Keratinocyte (primary cell): ENCODE data around the gene GARIN5B. TPM values are rescaled to one million over a fixed set of nuclear protein-coding genes. Genes with fewer than 3 reads are reported as not detected.

Experiments used
- DNase-seq: peaks from one replicate; pipeline ENCODE4 v3.0.0-alpha.2; 2011; ENCODE audit warnings: low read depth, missing footprints, low spot score
- FAIRE-seq: peaks from 2 replicates; lab custom pipeline; 2011; peaks lifted over from hg19 to GRCh38; lab: Jason Lieb, UNC
- H2AFZ ChIP-seq: 2 replicates; pipeline ENCODE4 v1.6.0; 2012; ENCODE audit warnings: low read length, control low read depth, inconsistent platforms; ENCODE audit not compliant: control insufficient read depth
- H3K27ac ChIP-seq: 2 replicates; pipeline ENCODE4 v1.5.1; 2011; ENCODE audit warnings: low read length; ENCODE audit not compliant: control insufficient read depth, insufficient read depth
- H3K27me3 ChIP-seq: 3 replicates; pipeline ENCODE4 v1.6.0; 2011; ENCODE audit warnings: low read length; ENCODE audit not compliant: control insufficient read depth, insufficient read depth; ENCODE audit errors: extremely low read depth
- H3K36me3 ChIP-seq, 2 experiments: 2 replicates in 1 of 2; 3 replicates in 1 of 2; pipeline ENCODE4 v1.5.1; 2011; ENCODE audit warnings: low read length in 2 of 2, mild to moderate bottlenecking in 1 of 2; ENCODE audit not compliant: control insufficient read depth in 2 of 2, insufficient read depth in 2 of 2; ENCODE audit errors: extremely low read depth in 1 of 2
- H3K4me1 ChIP-seq: 3 replicates; pipeline ENCODE4 v1.5.1; 2011; ENCODE audit warnings: low read length; ENCODE audit not compliant: control insufficient read depth, insufficient read depth; ENCODE audit errors: extremely low read depth
- H3K4me2 ChIP-seq: 3 replicates; pipeline ENCODE4 v1.6.0; 2011; ENCODE audit warnings: low read depth, low read length; ENCODE audit not compliant: control insufficient read depth, insufficient read depth; ENCODE audit errors: extremely low read depth
- H3K4me3 ChIP-seq, 3 experiments: fragments of 200-600 bp in 1 of 3; sonication (generic) in 1 of 3; 2 replicates in 2 of 3; 3 replicates in 1 of 3; pipeline ENCODE4 v1.5.1; 2011 to 2016; ENCODE audit warnings: low read length in 3 of 3, mild to moderate bottlenecking in 3 of 3, control low read depth in 2 of 3, inconsistent platforms in 1 of 3, low read depth in 1 of 3, mixed read lengths in 1 of 3, mixed run types in 1 of 3, moderate library complexity in 1 of 3; ENCODE audit not compliant: control insufficient read depth in 2 of 3, insufficient read depth in 2 of 3; ENCODE audit errors: extremely low read depth in 1 of 3
- H3K79me2 ChIP-seq: 2 replicates; pipeline ENCODE4 v1.6.0; 2012; ENCODE audit warnings: low read length; ENCODE audit not compliant: control insufficient read depth, insufficient read depth
- H3K9ac ChIP-seq: 3 replicates; pipeline ENCODE4 v1.6.0; 2011; ENCODE audit warnings: low read length; ENCODE audit not compliant: control insufficient read depth, insufficient read depth; ENCODE audit errors: extremely low read depth
- H3K9me1 ChIP-seq: 3 replicates; pipeline ENCODE4 v1.6.0; 2011; ENCODE audit warnings: low read length; ENCODE audit not compliant: control insufficient read depth, insufficient read depth; ENCODE audit errors: extremely low read depth
- H3K9me3 ChIP-seq: 2 replicates; pipeline ENCODE4 v1.5.1; 2012; ENCODE audit warnings: low read depth, low read length; ENCODE audit not compliant: control insufficient read depth
- H4K20me1 ChIP-seq: 3 replicates; pipeline ENCODE4 v1.6.0; 2011; ENCODE audit warnings: low read length; ENCODE audit not compliant: control insufficient read depth, insufficient read depth; ENCODE audit errors: extremely low read depth
- CTCF ChIP-seq, 3 experiments: IDR thresholded peaks in 1 of 3; conservative IDR thresholded peaks in 1 of 3; optimal IDR thresholded peaks in 1 of 3; 2 replicates in 2 of 3; 3 replicates in 1 of 3; pipeline versions ENCODE3 to v1.5.1; 2011; ENCODE audit warnings: low read length in 3 of 3, mild to moderate bottlenecking in 3 of 3, moderate library complexity in 2 of 3, control low read depth in 1 of 3, inconsistent platforms in 1 of 3; ENCODE audit not compliant: insufficient read depth in 2 of 3; ENCODE audit errors: extremely low read depth in 1 of 3
- EZH2 ChIP-seq: IDR thresholded peaks from one replicate; pipeline ENCODE4 v1.6.1; 2012; ENCODE audit warnings: inconsistent platforms, mild to moderate bottlenecking, low read length, moderate library complexity
- dilution Hi-C: fragments of 300-500 bp; cut with MboI; formaldehyde crosslinking; loops from one replicate; pipeline ENCODE4 v1.7.0; 2020; ENCODE audit warnings: low sequenced_read_pairs; ENCODE audit not compliant: extremely low pct_ligation_motif_present
- polyA plus RNA-seq, 5 experiments: library from polyadenylated mRNA; depleted of rRNA in 3 of 5; stranded (reverse) in 3 of 5; stranded (forward) in 1 of 5; unstranded in 1 of 5; fragments of >200 nt; gene quantifications; 1 replicate in 1 of 5; 2 replicates in 3 of 5; 3 replicates in 1 of 5; pipeline versions ENCODE4 v1.2.1 to v1.2.3, GENCODE V29; 2011 to 2012; ENCODE audit warnings: missing spikeins in 2 of 5, low read depth in 1 of 5, low replicate concordance in 1 of 5

GARIN5B gene
- polyA plus RNA-seq, 1 donor (not counting 4 experiments of a cell fraction or from before 2014, with no cell fraction given) = not detected

GRCh38 chr19:55347442-55348009 lies 15.5 kb downstream of the GARIN5B start:
- H2AFZ ChIP-seq = no peak overlapping the region
- FAIRE-seq = no peak
- TF ChIP-seq CTCF (optimal IDR thresholded peaks at IDR 0.05 in 1 of 3, IDR thresholded peaks at IDR 0.05 in 1 of 3, conservative IDR thresholded peaks at IDR 0.05 in 1 of 3; ENCODE audit: extremely low read depth in 1 of 3, insufficient read depth in 2 of 3, low read length in 3 of 3) (no peak), EZH2 (no peak)
- peaks cover 0 to 13% of the 10 kb centered on the region in 2 experiments for H3K36me3 ChIP-seq
- H3K9me3 ChIP-seq = no peaks in the 10 kb centered on the region
- H3K9me1 ChIP-seq = no peaks in the 10 kb centered on the region
- no peaks in the 10 kb centered on the region for H4K20me1 ChIP-seq
- no peak overlapping the region for H3K9ac ChIP-seq
- no peak for DNase-seq
- H3K27ac ChIP-seq = no peak overlapping the region
- dilution Hi-C loops = no loop called here
- H3K4me3 ChIP-seq = no peak overlapping the region
- no peaks in the 10 kb centered on the region for H3K79me2 ChIP-seq
- no peak overlapping the region for H3K4me2 ChIP-seq
- H3K4me1 ChIP-seq = peaks cover 3% of the 10 kb centered on the region
- H3K27me3 ChIP-seq = peaks cover 13% of the 10 kb centered on the region

- Histone ChIP-seq H3K4me2 (no peak overlapping the region), H2AFZ (no peak overlapping the region), H3K9ac (no peak overlapping the region), H3K27ac (no peak overlapping the region), H3K36me3 (peaks cover 0 to 14% of the 10 kb centered on the region in 2 experiments), H3K9me3 (no peaks in the 10 kb centered on the region), H3K9me1 (no peaks in the 10 kb centered on the region), H3K27me3 (peaks cover 7% of the 10 kb centered on the region), H4K20me1 (no peaks in the 10 kb centered on the region), H3K4me3 (no peak overlapping the region), H3K79me2 (no peaks in the 10 kb centered on the region), H3K4me1 (peaks cover 3% of the 10 kb centered on the region)
- dilution Hi-C loops = no loop called here
- DNase-seq (no peak), FAIRE-seq (no peak)
- TF ChIP-seq EZH2 = no peak
- TF ChIP-seq CTCF (optimal IDR thresholded peaks at IDR 0.05 in 1 of 3, IDR thresholded peaks at IDR 0.05 in 1 of 3, conservative IDR thresholded peaks at IDR 0.05 in 1 of 3; ENCODE audit: extremely low read depth in 1 of 3, insufficient read depth in 2 of 3, low read length in 3 of 3) = no peak
Observed at GRCh38 chr19:55346725-55347441, 16.2 kb downstream of the GARIN5B start.
